Mucosa of descending colon (tissue), 3 donors: ENCODE results near the gene IL2RG. TPM values are rescaled to one million over a fixed set of nuclear protein-coding genes. Genes with fewer than 3 reads are reported as not detected.

Experiments
- ATAC-seq: fragments of 200-7000 bp; cut with Tn5 transposase; one replicate; pipeline ENCODE4 v1.9.1; 2020; ENCODE audit warnings: mild to moderate bottlenecking, moderate library complexity
- DNase-seq, 3 donors: peaks; one replicate each; pipeline ENCODE4 v3.0.0-alpha.2; 2020
- H3K36me3 ChIP-seq: fragments of 200-600 bp; one replicate; pipeline ENCODE4 v1.8.0; 2021; ENCODE audit warnings: low read depth, mild to moderate bottlenecking
- H3K4me1 ChIP-seq: fragments of 200-600 bp; one replicate; pipeline ENCODE4 v1.8.0; 2021; ENCODE audit warnings: low read depth, mild to moderate bottlenecking
- H3K4me3 ChIP-seq: fragments of 200-600 bp; one replicate; pipeline ENCODE4 v1.8.0; 2021; ENCODE audit warnings: mild to moderate bottlenecking
- H3K9me3 ChIP-seq: fragments of 200-600 bp; one replicate; pipeline ENCODE4 v1.8.0; 2021; ENCODE audit warnings: mild to moderate bottlenecking
- intact Hi-C, 2 donors: fragments of 100-400 bp; cut with DNase I in 1 of 2; cut with micrococcal nuclease in 1 of 2; formaldehyde crosslinking; loops; one replicate each; pipeline versions ENCODE4 v1.11.0 to v1.11.1; 2022; cut with DNase I, micrococcal nuclease
- total RNA-seq, 3 donors: library from RNA; stranded (reverse); fragmentation: NEBNext Ultra II Directional in 2 of 3; extraction: Animal tissue kit (Norgen Biotek cat#: 25700) in 2 of 3; gene quantifications; one replicate each; pipeline versions ENCODE4 v1.2.1 to v1.2.4, GENCODE V29; 2021 to 2023
- TF ChIP-seq, protein P1 (sequence below): fragments of 200-600 bp; IDR thresholded peaks from one replicate; pipeline ENCODE4 v1.8.0; 2022; ENCODE audit warnings: antibody characterized with exemption, mild to moderate bottlenecking
- donor health status: DM: no; HTN: no; CAD: no; lungs with moderate emphysema.
- donor health status: DM: no; HTN: no; CAD: no.
- donor health status: DM: no; HTN: yes; CAD: no.

The IL2RG gene
- total RNA-seq, 3 donors from 2014 or later: 27.7 to 104 (median 56.8) TPM

DNA sequence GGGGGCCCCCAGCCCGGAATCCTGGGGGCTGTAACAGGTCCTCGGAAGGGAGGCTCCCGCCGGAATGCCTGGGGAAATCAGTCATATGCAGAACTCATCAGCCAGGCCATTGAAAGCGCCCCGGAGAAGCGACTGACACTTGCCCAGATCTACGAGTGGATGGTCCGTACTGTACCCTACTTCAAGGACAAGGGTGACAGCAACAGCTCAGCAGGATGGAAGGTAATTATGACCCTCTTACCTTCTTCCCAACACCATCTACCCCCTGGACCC, 14.7 kb downstream of the IL2RG start:
- TF ChIP-seq, protein P1, sequence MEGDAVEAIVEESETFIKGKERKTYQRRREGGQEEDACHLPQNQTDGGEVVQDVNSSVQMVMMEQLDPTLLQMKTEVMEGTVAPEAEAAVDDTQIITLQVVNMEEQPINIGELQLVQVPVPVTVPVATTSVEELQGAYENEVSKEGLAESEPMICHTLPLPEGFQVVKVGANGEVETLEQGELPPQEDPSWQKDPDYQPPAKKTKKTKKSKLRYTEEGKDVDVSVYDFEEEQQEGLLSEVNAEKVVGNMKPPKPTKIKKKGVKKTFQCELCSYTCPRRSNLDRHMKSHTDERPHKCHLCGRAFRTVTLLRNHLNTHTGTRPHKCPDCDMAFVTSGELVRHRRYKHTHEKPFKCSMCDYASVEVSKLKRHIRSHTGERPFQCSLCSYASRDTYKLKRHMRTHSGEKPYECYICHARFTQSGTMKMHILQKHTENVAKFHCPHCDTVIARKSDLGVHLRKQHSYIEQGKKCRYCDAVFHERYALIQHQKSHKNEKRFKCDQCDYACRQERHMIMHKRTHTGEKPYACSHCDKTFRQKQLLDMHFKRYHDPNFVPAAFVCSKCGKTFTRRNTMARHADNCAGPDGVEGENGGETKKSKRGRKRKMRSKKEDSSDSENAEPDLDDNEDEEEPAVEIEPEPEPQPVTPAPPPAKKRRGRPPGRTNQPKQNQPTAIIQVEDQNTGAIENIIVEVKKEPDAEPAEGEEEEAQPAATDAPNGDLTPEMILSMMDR: no peak

DNA sequence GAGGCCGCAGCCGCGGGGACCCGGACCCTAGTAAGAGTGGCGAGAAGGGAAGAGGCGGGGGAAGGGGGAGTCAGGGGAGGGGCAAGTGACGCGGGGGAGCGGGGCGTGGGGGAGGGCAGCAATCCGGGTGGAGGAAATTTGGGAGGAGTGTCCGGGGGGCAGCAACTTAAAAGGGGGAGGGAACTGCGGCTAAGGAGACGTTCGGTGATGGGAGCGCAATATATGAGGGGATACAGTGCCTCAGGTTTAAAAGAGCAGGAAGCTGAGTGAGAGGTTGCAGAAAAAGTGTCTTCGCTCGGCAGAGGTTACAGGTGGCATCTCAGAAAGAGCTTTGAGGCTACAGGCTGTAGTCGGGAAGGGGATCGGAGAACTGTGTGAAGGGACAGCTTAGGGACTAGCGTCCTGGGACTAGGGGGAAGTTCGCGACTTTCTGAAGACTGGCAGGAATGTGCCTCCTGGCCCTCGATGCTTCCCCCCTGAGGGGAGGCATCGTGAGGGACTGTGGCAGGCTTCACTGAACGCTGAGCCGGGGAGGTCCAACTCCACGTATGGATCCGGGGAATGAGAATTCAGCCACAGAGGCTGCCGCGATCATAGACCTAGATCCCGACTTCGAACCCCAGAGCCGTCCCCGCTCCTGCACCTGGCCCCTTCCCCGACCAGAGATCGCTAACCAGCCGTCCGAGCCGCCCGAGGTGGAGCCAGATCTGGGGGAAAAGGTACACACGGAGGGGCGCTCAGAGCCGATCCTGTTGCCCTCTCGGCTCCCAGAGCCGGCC, 15.2 kb downstream of the IL2RG start:
- TF ChIP-seq, protein P1: no peak
- H3K36me3 ChIP-seq: no peaks in the 10 kb centered on the region
- DNase-seq: peak in 2 of 3 donors; percentile 43 to 54
- peak overlapping the region; percentile 14 for H3K4me3 ChIP-seq
- intact Hi-C loops: no loop called here
- H3K4me1 ChIP-seq: no peaks in the 10 kb centered on the region
- no peaks in the 10 kb centered on the region for H3K9me3 ChIP-seq
- peak; percentile 69 for ATAC-seq

More for the DNA sequence above, 14.7 kb downstream of the IL2RG start:
- intact Hi-C loops: no loop called here
- no peak for DNase-seq
- ATAC-seq: peak; percentile 4
- H3K36me3 ChIP-seq: no peaks in the 10 kb centered on the region
- H3K4me1 ChIP-seq: no peaks in the 10 kb centered on the region
- no peak overlapping the region for H3K4me3 ChIP-seq
- H3K9me3 ChIP-seq: no peaks in the 10 kb centered on the region

DNA sequence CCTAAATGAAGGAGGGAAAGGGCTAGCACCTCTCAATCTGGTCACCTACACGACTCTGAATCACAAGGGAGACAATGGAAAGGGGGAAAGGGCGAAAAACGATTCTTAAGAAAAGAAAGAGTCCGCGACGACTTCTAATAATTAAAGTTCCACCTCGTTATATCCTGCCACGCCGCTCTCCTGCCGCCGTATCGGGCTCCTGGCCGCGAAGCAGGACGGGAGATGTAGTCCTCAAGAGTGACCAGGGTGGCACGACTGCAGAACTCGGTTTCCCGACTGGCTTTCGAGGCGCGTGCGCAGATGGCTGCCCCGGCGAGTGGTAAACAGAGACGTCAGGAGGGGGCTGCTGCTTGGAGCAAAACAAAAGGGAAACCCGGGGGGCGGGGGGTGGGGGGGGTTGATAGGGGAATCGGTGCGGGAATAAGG, 15.8 kb downstream of the IL2RG start, which contains the start of gene FOXO4:
FOXO4 (plus strand) TSS at position 297 of the 426 bp plus-strand sequence. CDS start 678 bp downstream, outside the sequence.
- no peaks in the 10 kb centered on the region for H3K9me3 ChIP-seq
- intact Hi-C loops: no loop called here

DNA sequence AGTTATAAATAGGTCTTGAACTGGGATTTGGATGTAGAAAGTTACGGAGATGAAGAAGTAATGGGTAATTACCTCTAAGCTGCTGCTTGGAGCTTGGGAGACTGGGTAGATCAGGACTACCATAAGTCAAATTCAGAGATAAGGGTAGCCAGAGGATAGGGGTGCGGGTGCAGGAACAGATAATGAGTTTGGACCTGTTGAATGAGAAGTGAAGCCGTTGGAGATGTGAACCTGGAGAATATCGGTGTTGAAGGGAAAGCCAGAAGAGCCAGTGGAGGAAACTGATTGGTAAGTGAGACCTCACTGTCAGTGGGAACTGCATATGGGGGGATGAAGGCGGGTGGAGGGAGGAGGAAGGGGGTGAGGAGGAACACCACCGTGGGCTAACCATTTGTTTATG, 16.3 kb downstream of the IL2RG start:
- DNase-seq (no peak), ATAC-seq (no peak)
- Histone ChIP-seq H3K4me3 (no peak overlapping the region), H3K36me3 (no peaks in the 10 kb centered on the region), H3K4me1 (no peaks in the 10 kb centered on the region), H3K9me3 (no peaks in the 10 kb centered on the region)
- intact Hi-C loops: no loop called here
- TF ChIP-seq, protein P1: no peak

More for the DNA sequence above, 15.8 kb downstream of the IL2RG start, which contains the start of gene FOXO4:
- no peaks in the 10 kb centered on the region for H3K36me3 ChIP-seq
- DNase-seq (peak; percentile 91 to 95 (median 93)), ATAC-seq (peak; percentile 93)
- TF ChIP-seq, protein P1: no peak
- H3K4me1 ChIP-seq: no peaks in the 10 kb centered on the region
- H3K4me3 ChIP-seq: peak within 1 kb of the TSS; percentile 14

DNA sequence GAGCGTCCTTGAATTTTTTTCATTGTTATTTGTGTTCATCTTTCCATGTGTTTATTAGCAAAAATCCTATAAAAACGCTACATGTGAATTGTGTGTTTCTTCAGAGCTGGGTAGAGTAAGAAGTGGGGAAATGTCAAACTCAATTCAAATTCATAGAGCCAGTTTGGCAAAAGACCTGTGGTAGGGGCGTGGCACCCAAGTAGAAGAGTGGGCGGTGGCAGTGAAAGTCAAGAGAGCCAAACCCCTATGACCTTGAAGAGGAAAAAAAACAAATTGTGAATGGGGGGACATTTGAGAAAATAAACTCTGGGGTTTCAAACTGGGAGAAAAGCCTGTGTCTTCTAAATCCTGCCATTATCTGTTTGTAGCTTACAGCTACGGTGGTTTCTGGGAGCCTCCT, 20.1 kb downstream of the IL2RG start:
- no peak for ATAC-seq
- no peaks in the 10 kb centered on the region for H3K9me3 ChIP-seq
- TF ChIP-seq, protein P1: no peak

More for the DNA sequence above, 20.1 kb downstream of the IL2RG start:
- DNase-seq: no peak
- no peak overlapping the region for H3K4me3 ChIP-seq
- H3K36me3 ChIP-seq: no peaks in the 10 kb centered on the region
- intact Hi-C loops: no loop called here
- no peaks in the 10 kb centered on the region for H3K4me1 ChIP-seq
